Right lung (tissue), 5 donors: ENCODE measurements around the gene ATG16L1. TPM values are rescaled to one million over a fixed set of nuclear protein-coding genes. Genes with fewer than 3 reads are reported as not detected.

Experiments
- DNase-seq, 2 donors: peaks; one replicate each; pipeline ENCODE4 v3.0.0-alpha.2; 2013
- polyA plus RNA-seq, 5 donors: library from polyadenylated mRNA; unstranded; fragments of 120-200 nt; gene quantifications; one replicate each; pipeline versions ENCODE4 v1.2.1 to v1.2.3, GENCODE V29; 2013; ENCODE audit warnings: inconsistent platforms in 1 of 5, low replicate concordance in 1 of 5; ENCODE audit not compliant: insufficient read length in 5 of 5, insufficient read depth in 1 of 5

ATG16L1 gene
- polyA plus RNA-seq, 5 donors: 19.1 to 26.5 (median 21.5) TPM

- no peak for DNase-seq
Measured at GRCh38 chr2:233225230-233226068, 26.0 kb upstream of the ATG16L1 start.

- DNase-seq: no peak
Measured at GRCh38 chr2:233226511-233227031, 24.9 kb upstream of the ATG16L1 start.

GRCh38 chr2:233227346-233227978 lies 24.0 kb upstream of the ATG16L1 start:
- no peak for DNase-seq

- peak; percentile 49 to 56 for DNase-seq
Measured at GRCh38 chr2:233228376-233228775, 23.1 kb upstream of the ATG16L1 start.

- no peak for DNase-seq
Measured at GRCh38 chr2:233233618-233234230, 17.7 kb upstream of the ATG16L1 start.

- DNase-seq: no peak
Measured at GRCh38 chr2:233234264-233234663, 17.2 kb upstream of the ATG16L1 start.

GRCh38 chr2:233234996-233235395 lies 16.5 kb upstream of the ATG16L1 start:
- DNase-seq: no peak

- no peak for DNase-seq
Measured at GRCh38 chr2:233235977-233236376, 15.5 kb upstream of the ATG16L1 start.

- no peak for DNase-seq
Measured at GRCh38 chr2:233236820-233237589, 14.5 kb upstream of the ATG16L1 start.

GRCh38 chr2:233240897-233241296 lies 10.6 kb upstream of the ATG16L1 start:
- DNase-seq: no peak

- DNase-seq: no peak
Measured at GRCh38 chr2:233241803-233242202, 9.7 kb upstream of the ATG16L1 start.

- no peak for DNase-seq
Measured at GRCh38 chr2:233242231-233242927, 9.1 kb upstream of the ATG16L1 start.

GRCh38 chr2:233243348-233243747 lies 8.1 kb upstream of the ATG16L1 start:
- no peak for DNase-seq

- no peak for DNase-seq
Measured at GRCh38 chr2:233244818-233245217, 6.7 kb upstream of the ATG16L1 start.

- DNase-seq: no peak
Measured at GRCh38 chr2:233245406-233245805, 6.1 kb upstream of the ATG16L1 start.

GRCh38 chr2:233247116-233247515 lies 4.4 kb upstream of the ATG16L1 start:
- no peak for DNase-seq

GRCh38 chr2:233247744-233248143 lies 3.7 kb upstream of the ATG16L1 start:
- no peak for DNase-seq

- DNase-seq: no peak
Measured at GRCh38 chr2:233248999-233249398, 2.5 kb upstream of the ATG16L1 start.

GRCh38 chr2:233250568-233250967 lies 905 bp upstream of the ATG16L1 start:
- DNase-seq: no peak

GRCh38 chr2:233250985-233251305 lies 528 bp upstream of the ATG16L1 start:
- no peak for DNase-seq

GRCh38 chr2:233252227-233252626 lies 754 bp downstream of the ATG16L1 start:
- DNase-seq: no peak
